B cell (primary cell): Measurements from ENCODE around the gene TRIM44. TPM values are rescaled to one million over a fixed set of nuclear protein-coding genes. Genes with fewer than 3 reads are reported as not detected.
"Not testable (repeated sequence)": the region's sequence is repeated elsewhere in the genome, so short reads cannot be mapped to it uniquely, and the experiment has no call there.

Experiments used
- ATAC-seq: fragments of 200-7000 bp; cut with Tn5 transposase; one replicate; pipeline ENCODE4 v1.10.0; 2021; ENCODE audit warnings: low read depth, mild to moderate bottlenecking, moderate number of reproducible peaks, moderate library complexity
- CTCF ChIA-PET: fragments of 350-600 bp; sonication (Branson Sonifier 250); formaldehyde crosslinking; loops from one replicate; lab custom pipeline; 2021; ENCODE audit warnings: antibody characterized with exemption, inconsistent platforms; lab: Charles Lee
- POLR2A ChIA-PET: fragments of 350-600 bp; sonication (Branson Sonifier 250); formaldehyde crosslinking; loops from one replicate; lab custom pipeline; 2021; ENCODE audit warnings: antibody characterized with exemption; lab: Charles Lee
- DNase-seq: peaks from one replicate; pipeline ENCODE4 v3.0.0; 2013
- H2AFZ ChIP-seq: 2 replicates; pipeline ENCODE4 v1.6.1; 2012; ENCODE audit warnings: mild to moderate bottlenecking, low read depth, low read length; ENCODE audit not compliant: insufficient read depth, poor library complexity, severe bottlenecking
- H3K27ac ChIP-seq, 2 donors: 1 replicate in 1 of 2; 2 replicates in 1 of 2; pipeline ENCODE4 v1.5.1; 2012 to 2013; ENCODE audit warnings: low read length in 2 of 2, mild to moderate bottlenecking in 2 of 2, moderate library complexity in 1 of 2
- H3K27me3 ChIP-seq, 4 experiments: fragments of 200-600 bp in 1 of 4; sonication (generic) in 1 of 4; replicated peaks in 1 of 4; 1 replicate in 2 of 4; 2 replicates in 2 of 4; pipeline versions ENCODE4 v1.6.1 to v1.7.0; 2013 to 2016; ENCODE audit warnings: low read length in 3 of 4, mild to moderate bottlenecking in 2 of 4, mixed read lengths in 1 of 4, moderate library complexity in 1 of 4; ENCODE audit not compliant: insufficient read depth in 4 of 4, control insufficient read depth in 3 of 4; ENCODE audit errors: control extremely low read depth in 1 of 4
- H3K36me3 ChIP-seq, 2 experiments: replicated peaks in 1 of 2; 1 replicate in 1 of 2; 2 replicates in 1 of 2; pipeline versions ENCODE4 v1.6.1 to v1.7.1; 2013; ENCODE audit warnings: low read length in 1 of 2; ENCODE audit not compliant: insufficient read depth in 2 of 2, control insufficient read depth in 1 of 2; ENCODE audit errors: control extremely low read depth in 1 of 2, extremely low read depth in 1 of 2
- H3K4me1 ChIP-seq, 2 donors: fragments of 200-600 bp in 1 of 2; sonication (generic) in 1 of 2; 1 replicate in 1 of 2; 2 replicates in 1 of 2; pipeline versions ENCODE4 v1.5.1 to v1.6.1; 2013 to 2017; ENCODE audit warnings: low read length in 2 of 2; ENCODE audit not compliant: control insufficient read depth in 2 of 2, insufficient read depth in 2 of 2
- H3K4me2 ChIP-seq: replicated peaks from 2 replicates; pipeline ENCODE3; 2012; ENCODE audit warnings: mild to moderate bottlenecking, low read depth, low read length; ENCODE audit not compliant: poor library complexity, severe bottlenecking
- H3K4me3 ChIP-seq, 5 experiments: fragments of 200-600 bp in 1 of 5; sonication (generic) in 1 of 5; 1 replicate in 3 of 5; 2 replicates in 2 of 5; pipeline versions ENCODE4 v1.5.1 to v1.7.0; 2011 to 2016; ENCODE audit warnings: low read length in 4 of 5, mild to moderate bottlenecking in 4 of 5, low read depth in 2 of 5, control low read depth in 1 of 5, moderate library complexity in 1 of 5; ENCODE audit not compliant: insufficient read depth in 1 of 5; ENCODE audit errors: control extremely low read depth in 1 of 5, extremely low read depth in 1 of 5
- H3K79me2 ChIP-seq: fragments of 200-600 bp; sonication (generic); one replicate; pipeline ENCODE4 v1.6.0; 2016; ENCODE audit warnings: low read length; ENCODE audit not compliant: control insufficient read depth, insufficient read depth
- H3K9ac ChIP-seq: fragments of 200-600 bp; sonication (generic); 2 replicates; pipeline ENCODE4 v1.6.1; 2017; ENCODE audit warnings: mild to moderate bottlenecking, low read length, moderate library complexity
- H3K9me3 ChIP-seq, 3 donors: one replicate each; pipeline versions ENCODE4 v1.6.1 to v1.7.1; 2013; ENCODE audit warnings: low read length in 2 of 3; ENCODE audit not compliant: control insufficient read depth in 2 of 3, insufficient read depth in 1 of 3; ENCODE audit errors: control extremely low read depth in 1 of 3
- H4K20me1 ChIP-seq: 2 replicates; pipeline ENCODE4 v1.6.0; 2012; ENCODE audit warnings: mild to moderate bottlenecking, low read length; ENCODE audit not compliant: insufficient read depth, control insufficient read depth, poor library complexity, severe bottlenecking
- H3K27ac Mint-ChIP-seq: one replicate; pipeline ENCODE4 v1.8.0; 2021; ENCODE audit warnings: mixed read lengths
- H3K27me3 Mint-ChIP-seq: one replicate; pipeline ENCODE4 v1.8.0; 2021; ENCODE audit warnings: mixed read lengths
- H3K4me1 Mint-ChIP-seq: one replicate; pipeline ENCODE4 v1.8.0; 2021; ENCODE audit warnings: mixed read lengths
- H3K4me3 Mint-ChIP-seq: one replicate; pipeline ENCODE4 v1.8.0; 2021; ENCODE audit warnings: mixed read lengths
- H3K9me3 Mint-ChIP-seq: one replicate; pipeline ENCODE4 v1.8.0; 2022; ENCODE audit warnings: mixed read lengths; ENCODE audit not compliant: insufficient read depth
- CTCF ChIP-seq: fragments of 200-600 bp; IDR thresholded peaks from one replicate; pipeline ENCODE4 v1.8.0; 2022; ENCODE audit warnings: antibody characterized with exemption, mild to moderate bottlenecking
- EZH2 ChIP-seq: IDR thresholded peaks from 2 replicates; pipeline ENCODE4 v1.6.1; 2012; ENCODE audit warnings: borderline replicate concordance, low read depth, mild to moderate bottlenecking, moderate library complexity, low read length; ENCODE audit not compliant: insufficient read depth, poor library complexity, severe bottlenecking
- WGBS: methylation state at CpG from one replicate; pipeline ENCODE4 v1.1.5; 2013; ENCODE audit warnings: missing lambda C conversion rate; ENCODE audit not compliant: insufficient coverage; 5-methylcytosine and 5-hydroxymethylcytosine counted together
- intact Hi-C: fragments of 100-400 bp; cut with micrococcal nuclease; formaldehyde crosslinking; loops from one replicate; pipeline ENCODE4 v1.10.0; 2022
- polyA plus RNA-seq: library from polyadenylated mRNA; depleted of rRNA; stranded (reverse); fragments of >200 nt; gene quantifications from 2 replicates; pipeline ENCODE4 v1.2.3, GENCODE V29; 2012
- total RNA-seq, 2 donors: library from RNA; stranded (reverse); fragments of 120-200 nt in 1 of 2; gene quantifications; 1 replicate in 1 of 2; 2 replicates in 1 of 2; pipeline versions ENCODE4 v1.2.3 to v1.2.4, GENCODE V29; 2013 to 2022

TRIM44 gene
- total and polyA plus RNA-seq, 2 donors (not counting 1 experiment from before 2014, with no cell fraction given): 39.1 to 71.1 TPM

DNA sequence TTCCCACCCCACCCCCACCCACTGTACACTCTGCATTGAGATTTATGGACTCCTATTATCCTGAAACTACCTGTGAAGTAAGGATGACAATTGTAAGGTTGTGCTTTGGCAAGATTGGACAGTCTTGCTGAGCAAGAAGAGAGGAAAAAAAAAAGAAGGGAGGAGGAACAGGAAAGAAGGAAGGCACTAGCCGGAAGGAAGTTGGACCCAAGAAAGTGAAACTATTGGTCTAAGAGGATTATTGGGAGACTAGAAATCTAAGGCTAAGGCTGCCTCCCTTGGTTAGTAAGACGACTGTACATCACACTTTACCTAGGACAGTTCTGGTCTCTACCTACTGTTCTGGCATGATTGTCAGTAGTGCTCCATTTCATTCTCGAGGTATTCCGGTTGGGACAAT lies 12.1 kb upstream of the TRIM44 start:
- no peak overlapping the region for H3K4me3 ChIP-seq
- H3K9me3 ChIP-seq: no peaks in the 10 kb centered on the region
- DNase-seq: no peak
- Mint-ChIP-seq H3K4me3 (no peak overlapping the region), H3K4me1 (no peaks in the 10 kb centered on the region), H3K9me3 (no peaks in the 10 kb centered on the region), H3K27ac (no peak overlapping the region), H3K27me3 (peaks cover 65% of the 10 kb centered on the region)
- H3K79me2 ChIP-seq: no peaks in the 10 kb centered on the region
- no peaks in the 10 kb centered on the region for H3K4me1 ChIP-seq
- no peak overlapping the region for H3K9ac ChIP-seq
- TF ChIP-seq EZH2 (no peak), CTCF (no peak)
- intact Hi-C loops: no loop called here
- H4K20me1 ChIP-seq: no peaks in the 10 kb centered on the region
- ChIA-PET POLR2A (no interaction called here), CTCF (no interaction called here)
- ATAC-seq: no peak
- no peak overlapping the region for H2AFZ ChIP-seq
- peaks cover 0 to 7% (median 4%) of the 10 kb centered on the region in 4 experiments for H3K27me3 ChIP-seq
- no peaks in the 10 kb centered on the region for H3K36me3 ChIP-seq
- H3K27ac ChIP-seq: no peak overlapping the region
- WGBS: 92% methylated on average over 3 of the region's 4 CpGs
- no peak overlapping the region for H3K4me2 ChIP-seq

GRCh38 chr11:35651263-35651662 lies 11.3 kb upstream of the TRIM44 start:
- DNase-seq (no peak), ATAC-seq (no peak)
- H3K4me2 ChIP-seq: no peak overlapping the region
- WGBS: no CpG with 5 or more reads among the region's 3 CpGs
- Mint-ChIP-seq H3K27me3 (peaks cover 61% of the 10 kb centered on the region), H3K9me3 (no peaks in the 10 kb centered on the region), H3K4me3 (no peak overlapping the region), H3K4me1 (no peaks in the 10 kb centered on the region), H3K27ac (no peak overlapping the region)
- H3K36me3 ChIP-seq: no peaks in the 10 kb centered on the region
- no peaks in the 10 kb centered on the region for H3K79me2 ChIP-seq
- POLR2A ChIA-PET: no interaction called here
- H3K9me3 ChIP-seq: no peaks in the 10 kb centered on the region
- no peak overlapping the region for H2AFZ ChIP-seq
- H3K27me3 ChIP-seq: peaks cover 0 to 11% (median 9%) of the 10 kb centered on the region in 4 experiments
- no peak overlapping the region for H3K4me3 ChIP-seq
- TF ChIP-seq CTCF: no peak
- TF ChIP-seq EZH2: no peak
- H3K4me1 ChIP-seq: no peaks in the 10 kb centered on the region
- CTCF ChIA-PET: interaction anchor here (1.2 kb wide), 1 partner anchor 11 kb away, joined by 3 read pairs; no protein-coding TSS in a partner anchor
- H3K27ac ChIP-seq: no peak overlapping the region
- H4K20me1 ChIP-seq: no peaks in the 10 kb centered on the region
- no peak overlapping the region for H3K9ac ChIP-seq
- intact Hi-C loops: no loop called here

- H3K27me3 Mint-ChIP-seq: peaks cover 59% of the 10 kb centered on the region
- H2AFZ ChIP-seq, H3K27ac ChIP-seq, H3K9me3 Mint-ChIP-seq, H3K4me1 Mint-ChIP-seq, H3K9me3 ChIP-seq, H3K79me2 ChIP-seq, POLR2A ChIA-PET, H3K27ac Mint-ChIP-seq, H3K9ac ChIP-seq, H4K20me1 ChIP-seq, H3K36me3 ChIP-seq, intact Hi-C loops, H3K4me3 Mint-ChIP-seq, DNase-seq, ATAC-seq, H3K4me3 ChIP-seq, H3K4me2 ChIP-seq, H3K4me1 ChIP-seq: not testable (repeated sequence)
- CTCF ChIA-PET: interaction anchor here (1.2 kb wide), 1 partner anchor 12 kb away, joined by 3 read pairs; no protein-coding TSS in a partner anchor
- peaks cover 0 to 13% (median 8%) of the 10 kb centered on the region in 4 experiments for H3K27me3 ChIP-seq
- no CpG with 5 or more reads among the region's 5 CpGs for WGBS
Observed at GRCh38 chr11:35652786-35653185, 9.8 kb upstream of the TRIM44 start.
